ENCODE results near the gene AVEN.

- TF ChIP-seq, protein P1, sequence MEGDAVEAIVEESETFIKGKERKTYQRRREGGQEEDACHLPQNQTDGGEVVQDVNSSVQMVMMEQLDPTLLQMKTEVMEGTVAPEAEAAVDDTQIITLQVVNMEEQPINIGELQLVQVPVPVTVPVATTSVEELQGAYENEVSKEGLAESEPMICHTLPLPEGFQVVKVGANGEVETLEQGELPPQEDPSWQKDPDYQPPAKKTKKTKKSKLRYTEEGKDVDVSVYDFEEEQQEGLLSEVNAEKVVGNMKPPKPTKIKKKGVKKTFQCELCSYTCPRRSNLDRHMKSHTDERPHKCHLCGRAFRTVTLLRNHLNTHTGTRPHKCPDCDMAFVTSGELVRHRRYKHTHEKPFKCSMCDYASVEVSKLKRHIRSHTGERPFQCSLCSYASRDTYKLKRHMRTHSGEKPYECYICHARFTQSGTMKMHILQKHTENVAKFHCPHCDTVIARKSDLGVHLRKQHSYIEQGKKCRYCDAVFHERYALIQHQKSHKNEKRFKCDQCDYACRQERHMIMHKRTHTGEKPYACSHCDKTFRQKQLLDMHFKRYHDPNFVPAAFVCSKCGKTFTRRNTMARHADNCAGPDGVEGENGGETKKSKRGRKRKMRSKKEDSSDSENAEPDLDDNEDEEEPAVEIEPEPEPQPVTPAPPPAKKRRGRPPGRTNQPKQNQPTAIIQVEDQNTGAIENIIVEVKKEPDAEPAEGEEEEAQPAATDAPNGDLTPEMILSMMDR (IDR thresholded peaks at IDR 0.05) = no peak
- no peak for TF ChIP-seq POLR2A (IDR thresholded peaks at IDR 0.05)
Observed at GRCh38 chr15:34018021-34018645, 20.9 kb downstream of the AVEN start.

All from heart left ventricle (tissue), 13 donors.